Stimulated activated naive CD8-positive, alpha-beta T cell treated with anti-CD3 and anti-CD28 coated beads, Interleukin-15, amount 100 ng/mL, for 72 hours (primary cell): ENCODE data around the gene RNF135.
"Not testable (repeated sequence)": the region's sequence is repeated elsewhere in the genome, so short reads cannot be mapped to it uniquely, and the experiment has no call there.

Experiments
- ATAC-seq: fragments of 150-1000 bp; cut with Tn5 transposase; 2 replicates; pipeline ENCODE4 v1.10.0; 2021; ENCODE audit warnings: mild to moderate bottlenecking, moderate library complexity
- DNase-seq, 2 donors: peaks; one replicate each; pipeline ENCODE4 v3.0.0; 2021 to 2022
- H3K27ac Mint-ChIP-seq, 2 donors: one replicate each; pipeline ENCODE4 v1.8.0; 2022; ENCODE audit warnings: mild to moderate bottlenecking in 2 of 2, mixed read lengths in 2 of 2, moderate library complexity in 2 of 2
- H3K27me3 Mint-ChIP-seq: one replicate; pipeline ENCODE4 v1.8.0; 2022; ENCODE audit warnings: mixed read lengths
- H3K4me1 Mint-ChIP-seq: one replicate; pipeline ENCODE4 v1.8.0; 2022; ENCODE audit warnings: mild to moderate bottlenecking, mixed read lengths
- H3K4me3 Mint-ChIP-seq, 2 donors: one replicate each; pipeline ENCODE4 v1.8.0; 2022; ENCODE audit warnings: mild to moderate bottlenecking in 2 of 2, mixed read lengths in 2 of 2, moderate library complexity in 1 of 2
- H3K9me3 Mint-ChIP-seq, 2 donors: one replicate each; pipeline ENCODE4 v1.8.0; 2022; ENCODE audit warnings: mixed read lengths in 2 of 2

RNF135 gene

GRCh38 chr17:31007695-31008373, 37.0 kb downstream of the RNF135 start:
- H3K9me3 Mint-ChIP-seq: no peaks in the 10 kb centered on the region
- peaks cover 28% of the 10 kb centered on the region for H3K27me3 Mint-ChIP-seq

GRCh38 chr17:31008374-31009041, 37.7 kb downstream of the RNF135 start:
- DNase-seq (peak; percentile 56 to 67), ATAC-seq (peak; percentile 91)
- Mint-ChIP-seq H3K4me3 (peak overlapping the region; percentile 76 to 89), H3K9me3 (no peaks in the 10 kb centered on the region), H3K27ac (peak overlapping the region; percentile 92 to 96), H3K4me1 (peaks cover 19% of the 10 kb centered on the region), H3K27me3 (peaks cover 28% of the 10 kb centered on the region)

More at GRCh38 chr17:31007695-31008373, 37.0 kb downstream of the RNF135 start:
- Mint-ChIP-seq H3K4me1 (peaks cover 19% of the 10 kb centered on the region), H3K4me3 (peak overlapping the region; percentile 76 to 89), H3K27ac (peak overlapping the region; percentile 68 to 96)
- DNase-seq (no peak), ATAC-seq (no peak)

GRCh38 chr17:31009042-31009702, 38.3 kb downstream of the RNF135 start:
- DNase-seq: peak; percentile 19
- Mint-ChIP-seq H3K4me3 (peak overlapping the region; percentile 76 to 89), H3K27ac (peak overlapping the region; percentile 92 to 95), H3K4me1 (peaks cover 19% of the 10 kb centered on the region), H3K27me3 (peaks cover 28% of the 10 kb centered on the region)
- H3K9me3 Mint-ChIP-seq: not testable (repeated sequence)
- peak; percentile 40 for ATAC-seq

GRCh38 chr17:31010014-31010413, 39.2 kb downstream of the RNF135 start:
- H3K4me3 Mint-ChIP-seq: peak overlapping the region; percentile 17 to 58
- ATAC-seq, H3K9me3 Mint-ChIP-seq, DNase-seq: not testable (repeated sequence)
- H3K4me1 Mint-ChIP-seq: peaks cover 19% of the 10 kb centered on the region
- H3K27ac Mint-ChIP-seq: peak overlapping the region in 1 of 2 donors; percentile 48
- peaks cover 28% of the 10 kb centered on the region for H3K27me3 Mint-ChIP-seq

- no peak overlapping the region for H3K4me3 Mint-ChIP-seq
- H3K4me1 Mint-ChIP-seq: peaks cover 5% of the 10 kb centered on the region
- no peak for DNase-seq
- H3K27me3 Mint-ChIP-seq: peaks cover 13% of the 10 kb centered on the region
- ATAC-seq: no peak
- no peaks in the 10 kb centered on the region for H3K9me3 Mint-ChIP-seq
- no peak overlapping the region for H3K27ac Mint-ChIP-seq
These were observed 43.0 kb downstream of the RNF135 start for GRCh38 chr17:31013844-31014243.

- DNase-seq: no peak
- no peak for ATAC-seq
- Mint-ChIP-seq H3K27ac (no peak overlapping the region), H3K27me3 (no peaks in the 10 kb centered on the region), H3K9me3 (no peaks in the 10 kb centered on the region), H3K4me3 (no peak overlapping the region), H3K4me1 (no peaks in the 10 kb centered on the region)
These were observed 44.8 kb downstream of the RNF135 start for GRCh38 chr17:31015639-31016038.

GRCh38 chr17:31019004-31019403, 48.2 kb downstream of the RNF135 start:
- Mint-ChIP-seq H3K4me1 (no peaks in the 10 kb centered on the region), H3K27me3 (no peaks in the 10 kb centered on the region), H3K4me3 (no peak overlapping the region), H3K27ac (no peak overlapping the region), H3K9me3 (no peaks in the 10 kb centered on the region)
- DNase-seq (no peak), ATAC-seq (no peak)

GRCh38 chr17:31023171-31023570, 52.3 kb downstream of the RNF135 start:
- not testable (repeated sequence) for H3K4me1 Mint-ChIP-seq, ATAC-seq, H3K27ac Mint-ChIP-seq, H3K9me3 Mint-ChIP-seq, DNase-seq, H3K27me3 Mint-ChIP-seq, H3K4me3 Mint-ChIP-seq

GRCh38 chr17:31031841-31032240, 61.0 kb downstream of the RNF135 start:
- Mint-ChIP-seq H3K4me1 (no peaks in the 10 kb centered on the region), H3K4me3 (no peak overlapping the region), H3K27me3 (no peaks in the 10 kb centered on the region), H3K27ac (no peak overlapping the region), H3K9me3 (no peaks in the 10 kb centered on the region)
- ATAC-seq (no peak), DNase-seq (no peak)

- not testable (repeated sequence) for H3K4me1 Mint-ChIP-seq, H3K9me3 Mint-ChIP-seq, ATAC-seq, DNase-seq, H3K27me3 Mint-ChIP-seq, H3K4me3 Mint-ChIP-seq
- peak overlapping the region in 1 of 2 donors; percentile 79 for H3K27ac Mint-ChIP-seq
These were observed 64.8 kb downstream of the RNF135 start for GRCh38 chr17:31035611-31036010.

GRCh38 chr17:31040837-31041236, 70.0 kb downstream of the RNF135 start:
- H3K27ac Mint-ChIP-seq, H3K27me3 Mint-ChIP-seq, DNase-seq, ATAC-seq, H3K4me3 Mint-ChIP-seq, H3K9me3 Mint-ChIP-seq, H3K4me1 Mint-ChIP-seq: not testable (repeated sequence)

- H3K4me1 Mint-ChIP-seq, ATAC-seq, H3K27ac Mint-ChIP-seq, DNase-seq, H3K27me3 Mint-ChIP-seq, H3K4me3 Mint-ChIP-seq, H3K9me3 Mint-ChIP-seq: not testable (repeated sequence)
These were observed 71.5 kb downstream of the RNF135 start for GRCh38 chr17:31042378-31042777.

- H3K4me1 Mint-ChIP-seq, DNase-seq, H3K27me3 Mint-ChIP-seq, ATAC-seq, H3K27ac Mint-ChIP-seq, H3K9me3 Mint-ChIP-seq, H3K4me3 Mint-ChIP-seq: not testable (repeated sequence)
These were observed 76.1 kb downstream of the RNF135 start for GRCh38 chr17:31046856-31047425.

- Mint-ChIP-seq H3K4me3 (no peak overlapping the region), H3K27ac (no peak overlapping the region), H3K27me3 (no peaks in the 10 kb centered on the region), H3K4me1 (peaks cover 10% of the 10 kb centered on the region), H3K9me3 (peaks cover 0 to 8% of the 10 kb centered on the region in 2 donors)
- ATAC-seq: no peak
- no peak for DNase-seq
These were observed 77.3 kb downstream of the RNF135 start for GRCh38 chr17:31048142-31048541.

- Mint-ChIP-seq H3K27me3 (no peaks in the 10 kb centered on the region), H3K4me3 (no peak overlapping the region), H3K27ac (no peak overlapping the region), H3K9me3 (peaks cover 0 to 8% of the 10 kb centered on the region in 2 donors), H3K4me1 (peaks cover 10% of the 10 kb centered on the region)
- DNase-seq (no peak), ATAC-seq (no peak)
These were observed 77.9 kb downstream of the RNF135 start for GRCh38 chr17:31048780-31049179.
